ENCODE data around the gene NSA2.
A peak's percentile ranks its signal among the peaks of the same experiment; 100 is the strongest.
"Not testable (repeated sequence)": the region's sequence is repeated elsewhere in the genome, so short reads cannot be mapped to it uniquely, and the experiment has no call there.

Gene NSA2

GRCh38 chr5:74765929-74766328 is 1.1 kb upstream of the NSA2 start:
- peaks cover 30% of the 10 kb centered on the region for H3K36me3 ChIP-seq (ENCODE audit: control insufficient read depth, insufficient read depth, low read length)
- no peaks in the 10 kb centered on the region for H3K9me3 ChIP-seq (ENCODE audit: control insufficient read depth, low read length)
- 86 to 90% methylated on average over 14 to 23 of the region's 27 CpGs for WGBS, 2 experiments (ENCODE audit: insufficient coverage in 2 of 2)
- H3K27ac ChIP-seq (ENCODE audit: low read depth, low read length, severe bottlenecking), result peak overlapping the region; percentile 26
- H3K4me1 ChIP-seq (ENCODE audit: control insufficient read depth, insufficient read depth, low read length, poor library complexity, severe bottlenecking), result peaks cover 23% of the 10 kb centered on the region
- peak overlapping the region; percentile 97 for H3K4me3 ChIP-seq (ENCODE audit: extremely low read depth, insufficient read depth, low read length, poor library complexity, severe bottlenecking)

GRCh38 chr5:74766418-74766848 is 616 bp upstream of the NSA2 start:
- H3K27ac ChIP-seq (ENCODE audit: low read depth, low read length, severe bottlenecking), result peak overlapping the region; percentile 68

GRCh38 chr5:74767579-74767913 is 497 bp downstream of the NSA2 start:
- H3K27ac ChIP-seq (ENCODE audit: low read depth, low read length, severe bottlenecking), result peak overlapping the region; percentile 65
- peak overlapping the region; percentile 97 for H3K4me3 ChIP-seq (ENCODE audit: extremely low read depth, insufficient read depth, low read length, poor library complexity, severe bottlenecking)
- peaks cover 37% of the 10 kb centered on the region for H3K36me3 ChIP-seq (ENCODE audit: control insufficient read depth, insufficient read depth, low read length)
- H3K4me1 ChIP-seq (ENCODE audit: control insufficient read depth, insufficient read depth, low read length, poor library complexity, severe bottlenecking), result peaks cover 19% of the 10 kb centered on the region
- 0% methylated on average over 6 to 7 of the region's 9 CpGs for WGBS, 2 experiments (ENCODE audit: insufficient coverage in 2 of 2)
- no peaks in the 10 kb centered on the region for H3K9me3 ChIP-seq (ENCODE audit: control insufficient read depth, low read length)

More at GRCh38 chr5:74766418-74766848, 616 bp upstream of the NSA2 start:
- H3K4me3 ChIP-seq (ENCODE audit: extremely low read depth, insufficient read depth, low read length, poor library complexity, severe bottlenecking), result peak overlapping the region; percentile 97
- WGBS, 2 experiments (ENCODE audit: insufficient coverage in 2 of 2), result 0 to 1% methylated on average over 8 to 10 of the region's 10 CpGs
- H3K9me3 ChIP-seq (ENCODE audit: control insufficient read depth, low read length), result no peaks in the 10 kb centered on the region
- H3K36me3 ChIP-seq (ENCODE audit: control insufficient read depth, insufficient read depth, low read length), result peaks cover 31% of the 10 kb centered on the region
- H3K4me1 ChIP-seq (ENCODE audit: control insufficient read depth, insufficient read depth, low read length, poor library complexity, severe bottlenecking), result peaks cover 23% of the 10 kb centered on the region

- H3K4me1 ChIP-seq (ENCODE audit: control insufficient read depth, insufficient read depth, low read length, poor library complexity, severe bottlenecking), result peaks cover 5% of the 10 kb centered on the region
- peaks cover 76% of the 10 kb centered on the region for H3K36me3 ChIP-seq (ENCODE audit: control insufficient read depth, insufficient read depth, low read length)
- H3K4me3 ChIP-seq (ENCODE audit: extremely low read depth, insufficient read depth, low read length, poor library complexity, severe bottlenecking), result no peak overlapping the region
- no peaks in the 10 kb centered on the region for H3K9me3 ChIP-seq (ENCODE audit: control insufficient read depth, low read length)
- WGBS, 2 experiments (ENCODE audit: insufficient coverage in 2 of 2), result 95 to 96% methylated on average over 2 of the region's 7 CpGs
- no peak overlapping the region for H3K27ac ChIP-seq (ENCODE audit: low read depth, low read length, severe bottlenecking)
Measured at GRCh38 chr5:74772359-74772758, 5.3 kb downstream of the NSA2 start.

- no peaks in the 10 kb centered on the region for H3K9me3 ChIP-seq (ENCODE audit: control insufficient read depth, low read length)
- H3K4me1 ChIP-seq (ENCODE audit: control insufficient read depth, insufficient read depth, low read length, poor library complexity, severe bottlenecking), result no peaks in the 10 kb centered on the region
- WGBS, 2 experiments (ENCODE audit: insufficient coverage in 2 of 2), result no CpG with 5 or more reads among the region's 2 CpGs
- no peak overlapping the region for H3K27ac ChIP-seq (ENCODE audit: low read depth, low read length, severe bottlenecking)
- H3K4me3 ChIP-seq (ENCODE audit: extremely low read depth, insufficient read depth, low read length, poor library complexity, severe bottlenecking), result no peak overlapping the region
- peaks cover 29% of the 10 kb centered on the region for H3K36me3 ChIP-seq (ENCODE audit: control insufficient read depth, insufficient read depth, low read length)
Measured at GRCh38 chr5:74778609-74779008, 11.6 kb downstream of the NSA2 start.

GRCh38 chr5:74786851-74787250 is 19.8 kb downstream of the NSA2 start:
- H3K9me3 ChIP-seq (ENCODE audit: control insufficient read depth, low read length), result no peaks in the 10 kb centered on the region
- no peak overlapping the region for H3K27ac ChIP-seq (ENCODE audit: low read depth, low read length, severe bottlenecking)
- 92 to 96% methylated on average over 6 of the region's 6 CpGs for WGBS, 2 experiments (ENCODE audit: insufficient coverage in 2 of 2)
- peaks cover 17% of the 10 kb centered on the region for H3K36me3 ChIP-seq (ENCODE audit: control insufficient read depth, insufficient read depth, low read length)
- H3K4me3 ChIP-seq (ENCODE audit: extremely low read depth, insufficient read depth, low read length, poor library complexity, severe bottlenecking), result no peak overlapping the region
- no peaks in the 10 kb centered on the region for H3K4me1 ChIP-seq (ENCODE audit: control insufficient read depth, insufficient read depth, low read length, poor library complexity, severe bottlenecking)

- no peak overlapping the region for H3K27ac ChIP-seq (ENCODE audit: low read depth, low read length, severe bottlenecking)
- H3K9me3 ChIP-seq (ENCODE audit: control insufficient read depth, low read length), result no peaks in the 10 kb centered on the region
- no peak overlapping the region for H3K4me3 ChIP-seq (ENCODE audit: extremely low read depth, insufficient read depth, low read length, poor library complexity, severe bottlenecking)
- WGBS, 2 experiments (ENCODE audit: insufficient coverage in 2 of 2), result 95 to 96% methylated on average over 4 to 5 of the region's 6 CpGs
- no peaks in the 10 kb centered on the region for H3K4me1 ChIP-seq (ENCODE audit: control insufficient read depth, insufficient read depth, low read length, poor library complexity, severe bottlenecking)
- peaks cover 21% of the 10 kb centered on the region for H3K36me3 ChIP-seq (ENCODE audit: control insufficient read depth, insufficient read depth, low read length)
Measured at GRCh38 chr5:74787424-74787823, 20.4 kb downstream of the NSA2 start.

- not testable (repeated sequence) for H3K9me3 ChIP-seq (ENCODE audit: control insufficient read depth, low read length); H3K27ac ChIP-seq (ENCODE audit: low read depth, low read length, severe bottlenecking); H3K4me3 ChIP-seq (ENCODE audit: extremely low read depth, insufficient read depth, low read length, poor library complexity, severe bottlenecking); H3K4me1 ChIP-seq (ENCODE audit: control insufficient read depth, insufficient read depth, low read length, poor library complexity, severe bottlenecking)
- 57 to 100% methylated on average over 2 of the region's 3 CpGs for WGBS, 2 experiments (ENCODE audit: insufficient coverage in 2 of 2)
- peaks cover 35% of the 10 kb centered on the region for H3K36me3 ChIP-seq (ENCODE audit: control insufficient read depth, insufficient read depth, low read length)
Measured at GRCh38 chr5:74791669-74792068, 24.6 kb downstream of the NSA2 start.

GRCh38 chr5:74798977-74799911 is 32.2 kb downstream of the NSA2 start:
- H3K9me3 ChIP-seq (ENCODE audit: control insufficient read depth, low read length), result no peaks in the 10 kb centered on the region
- H3K27ac ChIP-seq (ENCODE audit: low read depth, low read length, severe bottlenecking), result peak overlapping the region; percentile 74
- no peak overlapping the region for H3K4me3 ChIP-seq (ENCODE audit: extremely low read depth, insufficient read depth, low read length, poor library complexity, severe bottlenecking)
- 93 to 94% methylated on average over 19 to 21 of the region's 21 CpGs for WGBS, 2 experiments (ENCODE audit: insufficient coverage in 2 of 2)
- peaks cover 17% of the 10 kb centered on the region for H3K36me3 ChIP-seq (ENCODE audit: control insufficient read depth, insufficient read depth, low read length)
- no peaks in the 10 kb centered on the region for H3K4me1 ChIP-seq (ENCODE audit: control insufficient read depth, insufficient read depth, low read length, poor library complexity, severe bottlenecking)

- Histone ChIP-seq H3K4me3 (ENCODE audit: extremely low read depth, insufficient read depth, low read length, poor library complexity, severe bottlenecking) (no peak overlapping the region), H3K27ac (ENCODE audit: low read depth, low read length, severe bottlenecking) (no peak overlapping the region), H3K36me3 (ENCODE audit: control insufficient read depth, insufficient read depth, low read length) (peaks cover 8% of the 10 kb centered on the region), H3K9me3 (ENCODE audit: control insufficient read depth, low read length) (no peaks in the 10 kb centered on the region), H3K4me1 (ENCODE audit: control insufficient read depth, insufficient read depth, low read length, poor library complexity, severe bottlenecking) (no peaks in the 10 kb centered on the region)
- no CpG with 5 or more reads among the region's 3 CpGs for WGBS, 2 experiments (ENCODE audit: insufficient coverage in 2 of 2)
Measured at GRCh38 chr5:74801197-74801596, 34.1 kb downstream of the NSA2 start.

- Histone ChIP-seq H3K36me3 (ENCODE audit: control insufficient read depth, insufficient read depth, low read length) (peaks cover 8% of the 10 kb centered on the region), H3K4me3 (ENCODE audit: extremely low read depth, insufficient read depth, low read length, poor library complexity, severe bottlenecking) (no peak overlapping the region), H3K4me1 (ENCODE audit: control insufficient read depth, insufficient read depth, low read length, poor library complexity, severe bottlenecking) (no peaks in the 10 kb centered on the region), H3K27ac (ENCODE audit: low read depth, low read length, severe bottlenecking) (no peak overlapping the region), H3K9me3 (ENCODE audit: control insufficient read depth, low read length) (no peaks in the 10 kb centered on the region)
- WGBS, 2 experiments (ENCODE audit: insufficient coverage in 2 of 2), result 87 to 92% methylated on average over 1 of the region's 1 CpG
Measured at GRCh38 chr5:74801941-74802340, 34.9 kb downstream of the NSA2 start.
